GM15510 (cell line): ENCODE measurements around the gene SNTG2.

ENCODE experiments used
- POLR2A ChIP-seq: IDR thresholded peaks from 3 replicates; pipeline ENCODE4 v1.6.1; 2011; ENCODE audit warnings: borderline replicate concordance; ENCODE audit not compliant: insufficient read length; ENCODE audit errors: extremely low read depth

Gene SNTG2

GRCh38 chr2:1219901-1220573 is 269.4 kb downstream of the SNTG2 start:
- TF ChIP-seq POLR2A = no peak

GRCh38 chr2:1222056-1222455 is 271.4 kb downstream of the SNTG2 start:
- no peak for TF ChIP-seq POLR2A

- TF ChIP-seq POLR2A = no peak
Observed at GRCh38 chr2:1223791-1224190, 273.1 kb downstream of the SNTG2 start.

GRCh38 chr2:1224901-1225300 is 274.3 kb downstream of the SNTG2 start:
- TF ChIP-seq POLR2A = no peak

- TF ChIP-seq POLR2A = no peak
Observed at GRCh38 chr2:1226766-1227165, 276.1 kb downstream of the SNTG2 start.

- TF ChIP-seq POLR2A = no peak
Observed at GRCh38 chr2:1227274-1227900, 276.7 kb downstream of the SNTG2 start.

- no peak for TF ChIP-seq POLR2A
Observed at GRCh38 chr2:1230155-1230893, 279.7 kb downstream of the SNTG2 start.

GRCh38 chr2:1231466-1232063 is 280.9 kb downstream of the SNTG2 start:
- no peak for TF ChIP-seq POLR2A

- TF ChIP-seq POLR2A = no peak
Observed at GRCh38 chr2:1233281-1233680, 282.6 kb downstream of the SNTG2 start.

- TF ChIP-seq POLR2A = no peak
Observed at GRCh38 chr2:1234731-1235308, 284.2 kb downstream of the SNTG2 start.

- no peak for TF ChIP-seq POLR2A
Observed at GRCh38 chr2:1235806-1236205, 285.2 kb downstream of the SNTG2 start.

- TF ChIP-seq POLR2A = no peak
Observed at GRCh38 chr2:1236606-1237005, 286.0 kb downstream of the SNTG2 start.

GRCh38 chr2:1237783-1238182 is 287.1 kb downstream of the SNTG2 start:
- TF ChIP-seq POLR2A = no peak

GRCh38 chr2:1238598-1239138 is 288.0 kb downstream of the SNTG2 start:
- no peak for TF ChIP-seq POLR2A

- TF ChIP-seq POLR2A = no peak
Observed at GRCh38 chr2:1245193-1245592, 294.5 kb downstream of the SNTG2 start.

GRCh38 chr2:1246239-1246638 is 295.6 kb downstream of the SNTG2 start:
- no peak for TF ChIP-seq POLR2A

GRCh38 chr2:1246991-1247390 is 296.3 kb downstream of the SNTG2 start:
- no peak for TF ChIP-seq POLR2A
